ENCODE measurements around the gene SYNE3. TPM values are rescaled to one million over a fixed set of nuclear protein-coding genes. Genes with fewer than 3 reads are reported as not detected.

SYNE3 gene
- total and polyA plus RNA-seq, 4 donors: 0.47 to 9.0 (median 4.7) TPM

GRCh38 chr14:95474486-95474885 lies 42.0 kb downstream of the SYNE3 start:
- H3K4me1 ChIP-seq (ENCODE audit: control insufficient read depth in 4 of 4, insufficient read depth in 4 of 4, low read length in 3 of 4): peaks cover 0 to 2% (median under 1%) of the 10 kb centered on the region in 4 donors
- H3K9me3 ChIP-seq (ENCODE audit: control insufficient read depth in 4 of 4, low read length in 3 of 4): no peaks in the 10 kb centered on the region
- TF ChIP-seq GABPA (IDR thresholded peaks at IDR 0.05 in 1 of 2, conservative IDR thresholded peaks at IDR 0.05 in 1 of 2): no peak
- TF ChIP-seq FOXA1 (IDR thresholded peaks at IDR 0.05): no peak
- no peak for TF ChIP-seq MAX (IDR thresholded peaks at IDR 0.05)
- TF ChIP-seq EGR1 (IDR thresholded peaks at IDR 0.05; ENCODE audit: low read depth in 2 of 2): no peak
- no peak for TF ChIP-seq TAF1 (conservative IDR thresholded peaks at IDR 0.05)
- no peak overlapping the region for H3K4me3 ChIP-seq (ENCODE audit: low read depth in 1 of 3, low read length in 3 of 3)
- H3K9ac ChIP-seq (ENCODE audit: low read depth in 1 of 2, low read length in 2 of 2): no peak overlapping the region
- H3K27ac ChIP-seq (ENCODE audit: low read depth in 1 of 2, low read length in 2 of 2): no peak overlapping the region
- DNase-seq (ENCODE audit: low spot score): no peak
- no peaks in the 10 kb centered on the region for H3K27me3 ChIP-seq (ENCODE audit: control insufficient read depth in 4 of 4, insufficient read depth in 4 of 4, low read length in 3 of 4)
- WGBS: 88% methylated on average over 6 of the region's 6 CpGs
- H3K36me3 ChIP-seq (ENCODE audit: control insufficient read depth in 4 of 4, insufficient read depth in 3 of 4, low read depth in 1 of 4, low read length in 3 of 4): peaks cover 0 to 36% (median 16%) of the 10 kb centered on the region in 4 donors

- Histone ChIP-seq H3K4me3 (ENCODE audit: low read depth in 1 of 3, low read length in 3 of 3) (no peak overlapping the region), H3K9me3 (ENCODE audit: control insufficient read depth in 4 of 4, low read length in 3 of 4) (no peaks in the 10 kb centered on the region), H3K9ac (ENCODE audit: low read depth in 1 of 2, low read length in 2 of 2) (no peak overlapping the region), H3K27me3 (ENCODE audit: control insufficient read depth in 4 of 4, insufficient read depth in 4 of 4, low read length in 3 of 4) (no peaks in the 10 kb centered on the region), H3K27ac (ENCODE audit: low read depth in 1 of 2, low read length in 2 of 2) (no peak overlapping the region), H3K4me1 (ENCODE audit: control insufficient read depth in 4 of 4, insufficient read depth in 4 of 4, low read length in 3 of 4) (no peaks in the 10 kb centered on the region), H3K36me3 (ENCODE audit: control insufficient read depth in 4 of 4, insufficient read depth in 3 of 4, low read depth in 1 of 4, low read length in 3 of 4) (peaks cover 0 to 45% (median 18%) of the 10 kb centered on the region in 4 donors)
- TF ChIP-seq TAF1 (conservative IDR thresholded peaks at IDR 0.05): no peak
- TF ChIP-seq FOXA2 (IDR thresholded peaks at IDR 0.05): no peak
- TF ChIP-seq YY1 (IDR thresholded peaks at IDR 0.05): no peak
- no peak for TF ChIP-seq HNF4G (IDR thresholded peaks at IDR 0.05)
- no peak for TF ChIP-seq HNF4A (conservative IDR thresholded peaks at IDR 0.05)
- TF ChIP-seq REST (IDR thresholded peaks at IDR 0.05): no peak
- TF ChIP-seq EGR1 (IDR thresholded peaks at IDR 0.05; ENCODE audit: low read depth in 2 of 2): no peak
- no peak for TF ChIP-seq RAD21 (IDR thresholded peaks at IDR 0.05)
- no peak for TF ChIP-seq NR2F2 (IDR thresholded peaks at IDR 0.05)
- TF ChIP-seq JUND (IDR thresholded peaks at IDR 0.05): no peak
- no peak for TF ChIP-seq ATF3 (IDR thresholded peaks at IDR 0.05)
- TF ChIP-seq GABPA (IDR thresholded peaks at IDR 0.05 in 1 of 2, conservative IDR thresholded peaks at IDR 0.05 in 1 of 2): no peak
- TF ChIP-seq SP1 (IDR thresholded peaks at IDR 0.05): no peak
- no peak for TF ChIP-seq RXRA (IDR thresholded peaks at IDR 0.05)
- no peak for TF ChIP-seq FOXA1 (IDR thresholded peaks at IDR 0.05)
- DNase-seq (ENCODE audit: low spot score): no peak
- WGBS: 68% methylated on average over 10 of the region's 10 CpGs
Observed at GRCh38 chr14:95472819-95473251, 43.6 kb downstream of the SYNE3 start.

- DNase-seq (ENCODE audit: low spot score): no peak
- peaks cover 0 to 53% (median 20%) of the 10 kb centered on the region in 4 donors for H3K36me3 ChIP-seq (ENCODE audit: control insufficient read depth in 4 of 4, insufficient read depth in 3 of 4, low read depth in 1 of 4, low read length in 3 of 4)
- H3K9ac ChIP-seq (ENCODE audit: low read depth in 1 of 2, low read length in 2 of 2): no peak overlapping the region
- no peak overlapping the region for H3K27ac ChIP-seq (ENCODE audit: low read depth in 1 of 2, low read length in 2 of 2)
- H3K27me3 ChIP-seq (ENCODE audit: control insufficient read depth in 4 of 4, insufficient read depth in 4 of 4, low read length in 3 of 4): no peaks in the 10 kb centered on the region
- no peak overlapping the region for H3K4me3 ChIP-seq (ENCODE audit: low read depth in 1 of 3, low read length in 3 of 3)
- no peaks in the 10 kb centered on the region for H3K9me3 ChIP-seq (ENCODE audit: control insufficient read depth in 4 of 4, low read length in 3 of 4)
- H3K4me1 ChIP-seq (ENCODE audit: control insufficient read depth in 4 of 4, insufficient read depth in 4 of 4, low read length in 3 of 4): no peaks in the 10 kb centered on the region
- WGBS: 85% methylated on average over 7 of the region's 7 CpGs
- TF ChIP-seq CTCF (IDR thresholded peaks at IDR 0.05; ENCODE audit: low read depth, low read length, missing input control): no peak
- TF ChIP-seq RAD21 (IDR thresholded peaks at IDR 0.05): no peak
- no peak for TF ChIP-seq ZBTB33 (IDR thresholded peaks at IDR 0.05)
- TF ChIP-seq SP1 (IDR thresholded peaks at IDR 0.05): no peak
- no peak for TF ChIP-seq GABPA (IDR thresholded peaks at IDR 0.05 in 1 of 2, conservative IDR thresholded peaks at IDR 0.05 in 1 of 2)
- no peak for TF ChIP-seq NR2F2 (IDR thresholded peaks at IDR 0.05)
- no peak for TF ChIP-seq TAF1 (conservative IDR thresholded peaks at IDR 0.05)
- no peak for TF ChIP-seq HNF4A (conservative IDR thresholded peaks at IDR 0.05)
- no peak for TF ChIP-seq EGR1 (IDR thresholded peaks at IDR 0.05; ENCODE audit: low read depth in 2 of 2)
- TF ChIP-seq FOXA2 (IDR thresholded peaks at IDR 0.05): no peak
- TF ChIP-seq RXRA (IDR thresholded peaks at IDR 0.05): no peak
- no peak for TF ChIP-seq ATF3 (IDR thresholded peaks at IDR 0.05)
Observed at GRCh38 chr14:95471476-95471875, 45.0 kb downstream of the SYNE3 start.

Data from liver (tissue), 9 donors.